ENCODE data around the gene MAN1A1. TPM values are rescaled to one million over a fixed set of nuclear protein-coding genes. Genes with fewer than 3 reads are reported as not detected.

MAN1A1 gene
- total and polyA plus RNA-seq, 2 experiments from 2014 or later = 2.0 to 8.7 TPM

- DNase-seq (ENCODE audit: low spot score) (no peak), ATAC-seq (no peak)
- no peaks in the 10 kb centered on the region for H3K9me2 ChIP-seq (ENCODE audit: insufficient read depth)
- Mint-ChIP-seq H3K27me3 (ENCODE audit: insufficient read depth, low read depth, poor library complexity) (no peaks in the 10 kb centered on the region), H3K4me3 (no peak overlapping the region), H3K9me3 (no peaks in the 10 kb centered on the region; the same call in 2 of the 3 replicates), H3K36me3 (ENCODE audit: low read depth) (no peaks in the 10 kb centered on the region), H3K27ac (no peak overlapping the region), H3K4me1 (peaks cover 4% of the 10 kb centered on the region; the same call in 2 of the 3 replicates)
- no peak overlapping the region for H3K4me2 ChIP-seq
- H4K20me1 ChIP-seq (replicated peaks; ENCODE audit: insufficient read depth) = no peaks in the 10 kb centered on the region
- no peak overlapping the region for H3K27ac ChIP-seq (ENCODE audit: low read depth)
- no peaks in the 10 kb centered on the region for H3K79me2 ChIP-seq (replicated peaks; ENCODE audit: insufficient read depth)
- no peaks in the 10 kb centered on the region for H3K27me3 ChIP-seq (ENCODE audit: insufficient read depth)
- H3K4me1 ChIP-seq (ENCODE audit: insufficient read depth) = peaks cover 7% of the 10 kb centered on the region
- TF ChIP-seq CTCF (conservative IDR thresholded peaks at IDR 0.05; ENCODE audit: low read depth in 2 of 2) (no peak), STAT1 (IDR thresholded peaks at IDR 0.05; ENCODE audit: unreplicated experiment) (no peak), NANOG (IDR thresholded peaks at IDR 0.05; ENCODE audit: borderline replicate concordance) (no peak), ZNF114 (CRISPR knock-in tag; IDR thresholded peaks at IDR 0.05) (no peak), ZNF331 (CRISPR knock-in tag; IDR thresholded peaks at IDR 0.05; ENCODE audit: low read depth) (no peak), CREB1 (CRISPR knock-in tag; IDR thresholded peaks at IDR 0.05; ENCODE audit: low read depth) (no peak), REST (IDR thresholded peaks at IDR 0.05; ENCODE audit: unreplicated experiment) (no peak), POLR2AphosphoS5 (IDR thresholded peaks at IDR 0.05; ENCODE audit: low read depth) (no peak), EZH2 (IDR thresholded peaks at IDR 0.05; ENCODE audit: low read depth, unreplicated experiment) (no peak), ZNF462 (CRISPR knock-in tag; IDR thresholded peaks at IDR 0.05) (no peak), EZH2phosphoT487 (IDR thresholded peaks at IDR 0.05; ENCODE audit: unreplicated experiment) (no peak), JUNB (IDR thresholded peaks at IDR 0.05; ENCODE audit: unreplicated experiment) (no peak)
- TF ChIP-seq, protein P1, sequence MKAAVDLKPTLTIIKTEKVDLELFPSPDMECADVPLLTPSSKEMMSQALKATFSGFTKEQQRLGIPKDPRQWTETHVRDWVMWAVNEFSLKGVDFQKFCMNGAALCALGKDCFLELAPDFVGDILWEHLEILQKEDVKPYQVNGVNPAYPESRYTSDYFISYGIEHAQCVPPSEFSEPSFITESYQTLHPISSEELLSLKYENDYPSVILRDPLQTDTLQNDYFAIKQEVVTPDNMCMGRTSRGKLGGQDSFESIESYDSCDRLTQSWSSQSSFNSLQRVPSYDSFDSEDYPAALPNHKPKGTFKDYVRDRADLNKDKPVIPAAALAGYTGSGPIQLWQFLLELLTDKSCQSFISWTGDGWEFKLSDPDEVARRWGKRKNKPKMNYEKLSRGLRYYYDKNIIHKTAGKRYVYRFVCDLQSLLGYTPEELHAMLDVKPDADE (IDR thresholded peaks at IDR 0.05) = no peak
- H2AFZ ChIP-seq = no peak overlapping the region
- H3K36me3 ChIP-seq (ENCODE audit: insufficient read depth) = no peaks in the 10 kb centered on the region
- no peak overlapping the region for H3K4me3 ChIP-seq
- H3F3A ChIP-seq (replicated peaks; ENCODE audit: low read depth) = no peaks in the 10 kb centered on the region
Measured at GRCh38 chr6:119301429-119301828, 48.1 kb downstream of the MAN1A1 start.
